Mesothelial cell of epicardium (in vitro differentiated cells): ENCODE measurements around the gene KLF1. TPM values are rescaled to one million over a fixed set of nuclear protein-coding genes. Genes with fewer than 3 reads are reported as not detected.

Source experiments
- DNase-seq, 2 experiments: peaks; one replicate each; pipeline ENCODE4 v3.0.0; 2021; ENCODE audit warnings: low spot score in 2 of 2; ENCODE audit not compliant: unreplicated experiment in 2 of 2
- H3K27ac Mint-ChIP-seq: 2 replicates; pipeline ENCODE4 v1.8.0; 2021; ENCODE audit warnings: mixed read lengths
- H3K27me3 Mint-ChIP-seq: 2 replicates; pipeline ENCODE4 v1.8.0; 2021; ENCODE audit warnings: low read depth, mixed read lengths
- H3K36me3 Mint-ChIP-seq: 2 replicates; pipeline ENCODE4 v1.8.0; 2021; ENCODE audit warnings: mixed read lengths
- H3K4me1 Mint-ChIP-seq: 2 replicates; pipeline ENCODE4 v1.8.0; 2021; ENCODE audit warnings: mixed read lengths
- H3K4me3 Mint-ChIP-seq: 2 replicates; pipeline ENCODE4 v1.8.0; 2021; ENCODE audit warnings: mild to moderate bottlenecking, moderate library complexity, mixed read lengths
- H3K9me3 Mint-ChIP-seq: 2 replicates; pipeline ENCODE4 v1.8.0; 2021; ENCODE audit warnings: mixed read lengths
- CTCF ChIP-seq: fragments of 200-600 bp; sonication (generic); IDR thresholded peaks from one replicate; pipeline ENCODE4 v1.5.0; 2021; ENCODE audit warnings: antibody characterized with exemption; ENCODE audit not compliant: unreplicated experiment
- total RNA-seq: library from RNA; stranded (reverse); gene quantifications from 3 replicates; pipeline ENCODE4 v1.2.1, GENCODE V29; 2021

The KLF1 gene
- total RNA-seq, 1 donor from 2014 or later: 0.13 TPM

GRCh38 chr19:12913851-12914690, 27.1 kb upstream of the KLF1 start:
- H3K4me3 Mint-ChIP-seq: no peak overlapping the region
- H3K27me3 Mint-ChIP-seq: no peaks in the 10 kb centered on the region
- no peak for TF ChIP-seq CTCF
- no peak for DNase-seq
- no peaks in the 10 kb centered on the region for H3K9me3 Mint-ChIP-seq
- peaks cover 26% of the 10 kb centered on the region for H3K4me1 Mint-ChIP-seq
- H3K27ac Mint-ChIP-seq: peak overlapping the region; percentile 96
- H3K36me3 Mint-ChIP-seq: no peaks in the 10 kb centered on the region

- Mint-ChIP-seq H3K4me1 (peaks cover 29% of the 10 kb centered on the region), H3K4me3 (peak overlapping the region; percentile 36), H3K9me3 (no peaks in the 10 kb centered on the region), H3K36me3 (no peaks in the 10 kb centered on the region), H3K27me3 (no peaks in the 10 kb centered on the region), H3K27ac (peak overlapping the region; percentile 96)
- TF ChIP-seq CTCF: no peak
- peak in 1 of 2 experiments; percentile 52 for DNase-seq
These were observed 26.1 kb upstream of the KLF1 start for GRCh38 chr19:12913011-12913561.

GRCh38 chr19:12912571-12912970, 25.6 kb upstream of the KLF1 start:
- Mint-ChIP-seq H3K9me3 (no peaks in the 10 kb centered on the region), H3K27me3 (no peaks in the 10 kb centered on the region), H3K36me3 (no peaks in the 10 kb centered on the region), H3K4me1 (peaks cover 29% of the 10 kb centered on the region), H3K4me3 (peak overlapping the region; percentile 36), H3K27ac (peak overlapping the region; percentile 96)
- no peak for DNase-seq
- TF ChIP-seq CTCF: no peak

- DNase-seq: no peak
- no peak for TF ChIP-seq CTCF
- H3K27ac Mint-ChIP-seq: no peak overlapping the region
- H3K9me3 Mint-ChIP-seq: no peaks in the 10 kb centered on the region
- no peaks in the 10 kb centered on the region for H3K27me3 Mint-ChIP-seq
- H3K4me1 Mint-ChIP-seq: peaks cover 8% of the 10 kb centered on the region
- H3K36me3 Mint-ChIP-seq: no peaks in the 10 kb centered on the region
- no peak overlapping the region for H3K4me3 Mint-ChIP-seq
These were observed 20.2 kb upstream of the KLF1 start for GRCh38 chr19:12907166-12907565.

- Mint-ChIP-seq H3K27ac (no peak overlapping the region), H3K4me3 (no peak overlapping the region), H3K4me1 (no peaks in the 10 kb centered on the region), H3K36me3 (peaks cover under 1% of the 10 kb centered on the region), H3K9me3 (no peaks in the 10 kb centered on the region), H3K27me3 (no peaks in the 10 kb centered on the region)
- no peak for TF ChIP-seq CTCF
- no peak for DNase-seq
These were observed 13.0 kb upstream of the KLF1 start for GRCh38 chr19:12899891-12900518.
